Chondrocyte (in vitro differentiated cells): ENCODE data around the gene ITGBL1. TPM values are rescaled to one million over a fixed set of nuclear protein-coding genes. Genes with fewer than 3 reads are reported as not detected.

Source experiments
- DNase-seq: peaks from one replicate; pipeline ENCODE4 v3.0.0; 2021; ENCODE audit warnings: mixed read lengths, low spot score
- H3K27ac Mint-ChIP-seq: one replicate; pipeline ENCODE4 v1.8.0; 2021; ENCODE audit warnings: mild to moderate bottlenecking, moderate library complexity, mixed read lengths; ENCODE audit not compliant: unreplicated experiment
- H3K27me3 Mint-ChIP-seq: 2 replicates; pipeline ENCODE4 v1.8.0; 2021; ENCODE audit warnings: low read depth, mixed read lengths
- H3K36me3 Mint-ChIP-seq: 2 replicates; pipeline ENCODE4 v1.8.0; 2021; ENCODE audit warnings: low read depth, mixed read lengths
- H3K4me1 Mint-ChIP-seq: 2 replicates; pipeline ENCODE4 v1.8.0; 2021; ENCODE audit warnings: low read depth, mild to moderate bottlenecking, mixed read lengths
- H3K4me3 Mint-ChIP-seq: one replicate; pipeline ENCODE4 v1.8.0; 2021; ENCODE audit warnings: mild to moderate bottlenecking, moderate library complexity, mixed read lengths; ENCODE audit not compliant: unreplicated experiment
- H3K9me3 Mint-ChIP-seq: 2 replicates; pipeline ENCODE4 v1.8.0; 2021; ENCODE audit warnings: low read depth, mixed read lengths
- CTCF ChIP-seq: fragments of 200-600 bp; sonication (generic); IDR thresholded peaks from 2 replicates; pipeline ENCODE4 v1.5.0; 2021; ENCODE audit warnings: antibody characterized with exemption, mild to moderate bottlenecking, moderate library complexity
- total RNA-seq: library from RNA; stranded (reverse); gene quantifications from 3 replicates; pipeline ENCODE4 v1.2.1, GENCODE V29; 2021

Gene ITGBL1
- total RNA-seq, 1 donor from 2014 or later: 407 TPM

GRCh38 chr13:101523154-101524131 lies 71.0 kb downstream of the ITGBL1 start:
- Mint-ChIP-seq H3K27ac (peak overlapping the region; percentile 84), H3K4me3 (no peak overlapping the region), H3K4me1 (peaks cover 66% of the 10 kb centered on the region), H3K36me3 (peaks cover 17% of the 10 kb centered on the region), H3K27me3 (no peaks in the 10 kb centered on the region), H3K9me3 (peaks cover 8% of the 10 kb centered on the region)
- no peak for DNase-seq
- TF ChIP-seq CTCF: no peak

DNA sequence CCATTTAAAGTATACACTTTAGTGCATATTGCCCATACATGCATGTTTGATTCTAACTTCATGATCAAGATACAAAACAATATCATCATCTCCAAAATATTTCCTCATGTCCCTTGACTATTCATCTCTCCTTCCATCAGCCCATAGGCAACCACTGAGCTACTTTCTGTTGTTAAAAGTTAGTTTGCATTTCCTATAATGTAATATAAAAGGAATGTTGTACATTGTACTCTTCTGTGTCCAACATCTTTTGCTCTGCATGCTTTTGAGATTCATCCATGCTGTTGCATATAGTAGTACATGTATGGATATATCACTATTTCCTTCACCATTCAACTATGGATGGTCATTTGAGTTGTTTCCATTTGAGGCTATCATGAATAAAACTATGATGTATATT lies 74.7 kb downstream of the ITGBL1 start:
- H3K4me1 Mint-ChIP-seq: peaks cover 65% of the 10 kb centered on the region
- no peak for DNase-seq
- H3K36me3 Mint-ChIP-seq: peaks cover 6% of the 10 kb centered on the region
- peaks cover 8% of the 10 kb centered on the region for H3K9me3 Mint-ChIP-seq
- TF ChIP-seq CTCF: no peak
- no peak overlapping the region for H3K27ac Mint-ChIP-seq
- no peak overlapping the region for H3K4me3 Mint-ChIP-seq
- no peaks in the 10 kb centered on the region for H3K27me3 Mint-ChIP-seq

- DNase-seq: no peak
- TF ChIP-seq CTCF: no peak
- H3K27me3 Mint-ChIP-seq: no peaks in the 10 kb centered on the region
- H3K27ac Mint-ChIP-seq: peak overlapping the region; percentile 91
- H3K9me3 Mint-ChIP-seq: peaks cover 12% of the 10 kb centered on the region
- H3K4me3 Mint-ChIP-seq: peak overlapping the region; percentile 18
- H3K36me3 Mint-ChIP-seq: peaks cover 10% of the 10 kb centered on the region
- peaks cover 63% of the 10 kb centered on the region for H3K4me1 Mint-ChIP-seq
Observed at GRCh38 chr13:101529422-101529821, 76.9 kb downstream of the ITGBL1 start.

DNA sequence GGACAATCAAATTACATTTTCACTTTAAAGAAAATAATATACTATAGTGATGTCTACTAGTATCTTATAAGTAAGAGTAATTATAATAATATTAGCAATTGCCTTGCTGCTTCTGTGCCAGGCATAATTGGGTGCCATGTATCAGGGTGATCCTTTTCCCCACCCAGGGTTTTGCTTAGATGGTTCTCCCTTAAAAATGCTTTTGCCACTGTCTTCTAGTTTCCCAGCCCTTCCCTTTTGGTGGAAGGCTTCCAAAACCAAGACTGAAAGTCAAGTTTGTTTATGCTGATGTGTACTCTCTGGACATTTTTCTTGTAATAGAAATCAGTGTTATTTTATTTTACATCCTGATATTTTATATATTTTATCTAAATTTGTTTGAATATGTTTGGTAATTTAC lies 77.8 kb downstream of the ITGBL1 start:
- H3K27ac Mint-ChIP-seq: peak overlapping the region; percentile 73
- no peak overlapping the region for H3K4me3 Mint-ChIP-seq
- peaks cover 12% of the 10 kb centered on the region for H3K9me3 Mint-ChIP-seq
- TF ChIP-seq CTCF: no peak
- H3K27me3 Mint-ChIP-seq: no peaks in the 10 kb centered on the region
- H3K36me3 Mint-ChIP-seq: peaks cover 10% of the 10 kb centered on the region
- no peak for DNase-seq
- H3K4me1 Mint-ChIP-seq: peaks cover 68% of the 10 kb centered on the region

DNA sequence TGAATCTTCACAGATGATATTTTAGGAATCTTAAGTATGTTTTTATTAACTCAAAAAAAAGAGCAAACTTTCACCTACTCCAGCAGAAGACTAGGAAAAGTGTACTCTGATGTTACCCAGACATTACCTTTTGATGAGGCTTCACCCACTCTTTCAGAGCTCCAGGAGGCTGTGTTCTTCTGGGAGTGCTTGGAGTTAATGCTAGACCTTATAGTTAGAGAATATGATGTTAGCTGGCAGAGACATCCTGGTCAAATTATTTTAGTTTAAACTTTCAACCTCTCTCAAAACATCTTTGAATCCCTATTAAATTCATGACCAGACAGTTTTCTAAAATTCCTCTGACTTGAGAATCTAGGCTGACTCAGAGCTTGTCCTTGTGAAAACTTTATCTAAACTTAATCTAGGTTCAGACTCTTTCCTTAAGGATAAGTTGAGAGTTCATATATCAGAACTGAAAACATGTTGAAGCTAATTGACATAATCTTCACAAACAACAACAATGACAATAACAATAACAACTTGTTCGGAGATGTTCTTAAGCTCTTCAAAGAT lies 82.8 kb downstream of the ITGBL1 start:
- H3K36me3 Mint-ChIP-seq: peaks cover 6% of the 10 kb centered on the region
- H3K27me3 Mint-ChIP-seq: no peaks in the 10 kb centered on the region
- H3K9me3 Mint-ChIP-seq: peaks cover 8% of the 10 kb centered on the region
- H3K4me1 Mint-ChIP-seq: peaks cover 73% of the 10 kb centered on the region
- H3K4me3 Mint-ChIP-seq: no peak overlapping the region
- no peak for DNase-seq
- no peak for TF ChIP-seq CTCF
- peak overlapping the region; percentile 82 for H3K27ac Mint-ChIP-seq
